ENCODE results near the gene IBTK. TPM values are rescaled to one million over a fixed set of nuclear protein-coding genes. Genes with fewer than 3 reads are reported as not detected.
"Not testable (repeated sequence)": the region's sequence is repeated elsewhere in the genome, so short reads cannot be mapped to it uniquely, and the experiment has no call there.

Gene IBTK
- total RNA-seq, 1 experiment from 2014 or later: 24.1 TPM

DNA sequence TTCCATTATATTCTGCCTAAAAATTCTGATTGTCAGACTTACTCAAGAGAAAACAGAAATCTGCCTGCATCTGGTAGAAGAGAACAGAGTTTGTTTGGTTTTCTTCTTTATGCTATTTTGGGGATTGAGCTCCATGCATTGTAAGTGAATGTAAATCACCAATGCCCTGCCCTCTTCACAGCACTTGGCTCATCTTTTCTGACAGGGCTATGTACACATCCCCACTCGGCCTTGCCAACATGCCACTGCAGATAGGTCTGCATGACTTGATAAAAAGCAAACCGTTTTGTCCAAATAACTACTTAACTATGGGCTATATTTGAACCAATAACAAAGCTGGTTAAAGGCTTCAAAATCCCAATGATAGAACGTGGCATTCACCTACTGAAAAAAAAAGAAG is 117.7 kb downstream of the IBTK start (continued):
- TF ChIP-seq, protein P1, sequence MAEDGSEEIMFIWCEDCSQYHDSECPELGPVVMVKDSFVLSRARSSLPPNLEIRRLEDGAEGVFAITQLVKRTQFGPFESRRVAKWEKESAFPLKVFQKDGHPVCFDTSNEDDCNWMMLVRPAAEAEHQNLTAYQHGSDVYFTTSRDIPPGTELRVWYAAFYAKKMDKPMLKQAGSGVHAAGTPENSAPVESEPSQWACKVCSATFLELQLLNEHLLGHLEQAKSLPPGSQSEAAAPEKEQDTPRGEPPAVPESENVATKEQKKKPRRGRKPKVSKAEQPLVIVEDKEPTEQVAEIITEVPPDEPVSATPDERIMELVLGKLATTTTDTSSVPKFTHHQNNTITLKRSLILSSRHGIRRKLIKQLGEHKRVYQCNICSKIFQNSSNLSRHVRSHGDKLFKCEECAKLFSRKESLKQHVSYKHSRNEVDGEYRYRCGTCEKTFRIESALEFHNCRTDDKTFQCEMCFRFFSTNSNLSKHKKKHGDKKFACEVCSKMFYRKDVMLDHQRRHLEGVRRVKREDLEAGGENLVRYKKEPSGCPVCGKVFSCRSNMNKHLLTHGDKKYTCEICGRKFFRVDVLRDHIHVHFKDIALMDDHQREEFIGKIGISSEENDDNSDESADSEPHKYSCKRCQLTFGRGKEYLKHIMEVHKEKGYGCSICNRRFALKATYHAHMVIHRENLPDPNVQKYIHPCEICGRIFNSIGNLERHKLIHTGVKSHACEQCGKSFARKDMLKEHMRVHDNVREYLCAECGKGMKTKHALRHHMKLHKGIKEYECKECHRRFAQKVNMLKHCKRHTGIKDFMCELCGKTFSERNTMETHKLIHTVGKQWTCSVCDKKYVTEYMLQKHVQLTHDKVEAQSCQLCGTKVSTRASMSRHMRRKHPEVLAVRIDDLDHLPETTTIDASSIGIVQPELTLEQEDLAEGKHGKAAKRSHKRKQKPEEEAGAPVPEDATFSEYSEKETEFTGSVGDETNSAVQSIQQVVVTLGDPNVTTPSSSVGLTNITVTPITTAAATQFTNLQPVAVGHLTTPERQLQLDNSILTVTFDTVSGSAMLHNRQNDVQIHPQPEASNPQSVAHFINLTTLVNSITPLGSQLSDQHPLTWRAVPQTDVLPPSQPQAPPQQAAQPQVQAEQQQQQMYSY (CRISPR knock-in tag; IDR thresholded peaks at IDR 0.05): no peak

DNA sequence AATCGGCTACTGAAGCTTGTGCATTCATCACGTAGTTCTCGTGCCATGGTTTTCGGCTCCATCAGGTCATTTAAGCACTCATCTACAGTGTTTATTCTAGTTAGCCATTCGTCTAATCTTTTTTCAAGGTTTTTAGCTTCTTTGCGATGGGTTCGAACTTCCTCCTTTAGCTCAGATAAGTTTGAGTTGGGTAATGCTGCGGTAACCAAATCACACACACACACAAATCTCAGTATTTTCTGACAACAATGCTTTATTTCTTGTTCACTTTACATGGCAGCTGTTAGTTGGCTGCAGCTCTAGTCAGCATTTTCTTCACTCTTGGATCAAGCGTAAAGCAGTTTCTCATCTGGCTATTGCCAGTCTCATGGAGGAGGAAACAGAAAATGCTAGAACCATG is 118.6 kb downstream of the IBTK start:
- CTCF ChIA-PET; H3K4me1 Mint-ChIP-seq; H3K27me3 Mint-ChIP-seq (ENCODE audit: low read depth); H3K27ac Mint-ChIP-seq; ATAC-seq; POLR2A ChIA-PET; H3K36me3 Mint-ChIP-seq; DNase-seq (ENCODE audit: low spot score); H3K4me3 Mint-ChIP-seq: not testable (repeated sequence)
- H3K9me3 Mint-ChIP-seq: peaks cover 11% of the 10 kb centered on the region; the same call in 1 of the 2 replicates

DNA sequence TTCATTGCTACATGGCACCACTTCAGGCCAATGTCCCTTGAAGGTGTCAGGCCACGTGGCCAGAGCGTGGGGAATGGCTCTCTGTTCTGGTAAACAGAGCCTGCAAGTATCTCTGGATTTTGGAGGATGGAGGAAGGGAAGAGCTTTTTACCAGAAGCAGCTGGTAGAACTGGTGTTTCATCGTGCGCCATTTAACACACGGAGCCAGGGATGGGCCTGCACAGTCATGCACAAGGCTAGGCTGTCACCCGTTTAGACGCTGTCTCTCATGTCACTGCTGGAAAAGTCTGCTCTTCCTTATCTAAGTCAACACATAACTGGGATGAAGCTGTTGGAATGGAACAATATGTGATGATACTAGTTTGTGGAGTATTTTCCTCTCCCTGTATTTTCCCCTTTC is 123.9 kb downstream of the IBTK start:
- DNase-seq (ENCODE audit: low spot score): no peak
- no peak overlapping the region for H3K27ac Mint-ChIP-seq
- 0 out of 2 replicates have a peak, but pooled peaks cover 8% of the 10 kb centered on the region for H3K9me3 Mint-ChIP-seq
- no peaks in the 10 kb centered on the region for H3K27me3 Mint-ChIP-seq (ENCODE audit: low read depth)
- no peak overlapping the region for H3K4me3 Mint-ChIP-seq
- ATAC-seq: no peak
- CTCF ChIA-PET: no interaction called here
- POLR2A ChIA-PET: no interaction called here
- no peaks in the 10 kb centered on the region for H3K4me1 Mint-ChIP-seq
- no peaks in the 10 kb centered on the region for H3K36me3 Mint-ChIP-seq
- TF ChIP-seq TP53 (CRISPR knock-in tag; IDR thresholded peaks at IDR 0.05) (no peak), ZNF232 (CRISPR knock-in tag; IDR thresholded peaks at IDR 0.05) (no peak), ELF4 (CRISPR knock-in tag; IDR thresholded peaks at IDR 0.05; ENCODE audit: low read depth) (no peak), ZNF138 (CRISPR knock-in tag; conservative IDR thresholded peaks at IDR 0.05) (no peak), FOXP1 (CRISPR knock-in tag; IDR thresholded peaks at IDR 0.05; ENCODE audit: borderline replicate concordance) (no peak), ZNF219 (CRISPR knock-in tag; IDR thresholded peaks at IDR 0.05; ENCODE audit: borderline replicate concordance) (no peak), JAZF1 (CRISPR knock-in tag; IDR thresholded peaks at IDR 0.05) (no peak), JUN (CRISPR knock-in tag; IDR thresholded peaks at IDR 0.05) (no peak), MYBL2 (CRISPR knock-in tag; IDR thresholded peaks at IDR 0.05) (no peak), NFYB (CRISPR knock-in tag; conservative IDR thresholded peaks at IDR 0.05; ENCODE audit: low read depth) (no peak)
- TF ChIP-seq, protein P2, sequence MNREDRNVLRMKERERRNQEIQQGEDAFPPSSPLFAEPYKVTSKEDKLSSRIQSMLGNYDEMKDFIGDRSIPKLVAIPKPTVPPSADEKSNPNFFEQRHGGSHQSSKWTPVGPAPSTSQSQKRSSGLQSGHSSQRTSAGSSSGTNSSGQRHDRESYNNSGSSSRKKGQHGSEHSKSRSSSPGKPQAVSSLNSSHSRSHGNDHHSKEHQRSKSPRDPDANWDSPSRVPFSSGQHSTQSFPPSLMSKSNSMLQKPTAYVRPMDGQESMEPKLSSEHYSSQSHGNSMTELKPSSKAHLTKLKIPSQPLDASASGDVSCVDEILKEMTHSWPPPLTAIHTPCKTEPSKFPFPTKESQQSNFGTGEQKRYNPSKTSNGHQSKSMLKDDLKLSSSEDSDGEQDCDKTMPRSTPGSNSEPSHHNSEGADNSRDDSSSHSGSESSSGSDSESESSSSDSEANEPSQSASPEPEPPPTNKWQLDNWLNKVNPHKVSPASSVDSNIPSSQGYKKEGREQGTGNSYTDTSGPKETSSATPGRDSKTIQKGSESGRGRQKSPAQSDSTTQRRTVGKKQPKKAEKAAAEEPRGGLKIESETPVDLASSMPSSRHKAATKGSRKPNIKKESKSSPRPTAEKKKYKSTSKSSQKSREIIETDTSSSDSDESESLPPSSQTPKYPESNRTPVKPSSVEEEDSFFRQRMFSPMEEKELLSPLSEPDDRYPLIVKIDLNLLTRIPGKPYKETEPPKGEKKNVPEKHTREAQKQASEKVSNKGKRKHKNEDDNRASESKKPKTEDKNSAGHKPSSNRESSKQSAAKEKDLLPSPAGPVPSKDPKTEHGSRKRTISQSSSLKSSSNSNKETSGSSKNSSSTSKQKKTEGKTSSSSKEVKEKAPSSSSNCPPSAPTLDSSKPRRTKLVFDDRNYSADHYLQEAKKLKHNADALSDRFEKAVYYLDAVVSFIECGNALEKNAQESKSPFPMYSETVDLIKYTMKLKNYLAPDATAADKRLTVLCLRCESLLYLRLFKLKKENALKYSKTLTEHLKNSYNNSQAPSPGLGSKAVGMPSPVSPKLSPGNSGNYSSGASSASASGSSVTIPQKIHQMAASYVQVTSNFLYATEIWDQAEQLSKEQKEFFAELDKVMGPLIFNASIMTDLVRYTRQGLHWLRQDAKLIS (CRISPR knock-in tag; IDR thresholded peaks at IDR 0.05; ENCODE audit: borderline replicate concordance): no peak
- TF ChIP-seq, protein P3, sequence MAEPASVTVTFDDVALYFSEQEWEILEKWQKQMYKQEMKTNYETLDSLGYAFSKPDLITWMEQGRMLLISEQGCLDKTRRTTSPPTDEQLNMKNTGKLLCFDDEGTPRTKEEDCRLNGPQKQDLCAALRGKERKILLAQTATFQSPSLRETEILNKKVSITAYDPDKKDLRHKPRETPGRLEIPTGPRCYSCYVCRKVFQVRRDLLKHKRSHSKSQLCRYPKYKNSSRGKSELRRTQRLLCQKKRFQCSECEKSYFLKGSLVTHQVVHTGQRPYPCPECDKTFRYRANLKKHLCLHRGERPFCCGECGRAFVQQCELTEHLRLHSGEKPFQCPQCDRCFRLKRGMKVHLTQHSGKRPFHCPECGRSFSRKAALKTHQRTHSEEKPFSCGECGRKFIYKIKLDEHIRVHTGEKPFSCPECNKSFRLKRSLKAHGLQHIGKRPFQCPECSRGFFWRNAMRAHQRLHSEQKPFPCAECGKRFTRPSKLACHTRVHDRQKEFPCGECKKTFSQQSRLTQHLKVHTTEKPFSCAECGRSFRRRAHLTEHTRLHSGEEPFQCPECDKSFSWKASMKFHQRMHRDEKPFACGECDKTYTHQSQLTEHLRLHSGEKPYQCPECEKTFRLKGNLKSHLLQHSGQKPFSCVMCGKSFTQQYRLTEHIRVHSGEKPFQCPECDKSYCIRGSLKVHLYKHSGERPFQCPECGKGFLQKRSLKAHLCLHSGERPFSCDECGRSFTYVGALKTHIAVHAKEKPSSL (CRISPR knock-in tag; conservative IDR thresholded peaks at IDR 0.05): no peak
- TF ChIP-seq, protein P4, sequence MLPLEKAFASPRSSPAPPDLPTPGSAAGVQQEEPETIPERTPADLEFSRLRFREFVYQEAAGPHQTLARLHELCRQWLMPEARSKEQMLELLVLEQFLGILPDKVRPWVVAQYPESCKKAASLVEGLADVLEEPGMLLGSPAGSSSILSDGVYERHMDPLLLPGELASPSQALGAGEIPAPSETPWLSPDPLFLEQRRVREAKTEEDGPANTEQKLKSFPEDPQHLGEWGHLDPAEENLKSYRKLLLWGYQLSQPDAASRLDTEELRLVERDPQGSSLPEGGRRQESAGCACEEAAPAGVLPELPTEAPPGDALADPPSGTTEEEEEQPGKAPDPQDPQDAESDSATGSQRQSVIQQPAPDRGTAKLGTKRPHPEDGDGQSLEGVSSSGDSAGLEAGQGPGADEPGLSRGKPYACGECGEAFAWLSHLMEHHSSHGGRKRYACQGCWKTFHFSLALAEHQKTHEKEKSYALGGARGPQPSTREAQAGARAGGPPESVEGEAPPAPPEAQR (CRISPR knock-in tag; IDR thresholded peaks at IDR 0.05): no peak
- TF ChIP-seq, protein P5, sequence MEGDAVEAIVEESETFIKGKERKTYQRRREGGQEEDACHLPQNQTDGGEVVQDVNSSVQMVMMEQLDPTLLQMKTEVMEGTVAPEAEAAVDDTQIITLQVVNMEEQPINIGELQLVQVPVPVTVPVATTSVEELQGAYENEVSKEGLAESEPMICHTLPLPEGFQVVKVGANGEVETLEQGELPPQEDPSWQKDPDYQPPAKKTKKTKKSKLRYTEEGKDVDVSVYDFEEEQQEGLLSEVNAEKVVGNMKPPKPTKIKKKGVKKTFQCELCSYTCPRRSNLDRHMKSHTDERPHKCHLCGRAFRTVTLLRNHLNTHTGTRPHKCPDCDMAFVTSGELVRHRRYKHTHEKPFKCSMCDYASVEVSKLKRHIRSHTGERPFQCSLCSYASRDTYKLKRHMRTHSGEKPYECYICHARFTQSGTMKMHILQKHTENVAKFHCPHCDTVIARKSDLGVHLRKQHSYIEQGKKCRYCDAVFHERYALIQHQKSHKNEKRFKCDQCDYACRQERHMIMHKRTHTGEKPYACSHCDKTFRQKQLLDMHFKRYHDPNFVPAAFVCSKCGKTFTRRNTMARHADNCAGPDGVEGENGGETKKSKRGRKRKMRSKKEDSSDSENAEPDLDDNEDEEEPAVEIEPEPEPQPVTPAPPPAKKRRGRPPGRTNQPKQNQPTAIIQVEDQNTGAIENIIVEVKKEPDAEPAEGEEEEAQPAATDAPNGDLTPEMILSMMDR (IDR thresholded peaks at IDR 0.05): no peak
- TF ChIP-seq, protein P6, sequence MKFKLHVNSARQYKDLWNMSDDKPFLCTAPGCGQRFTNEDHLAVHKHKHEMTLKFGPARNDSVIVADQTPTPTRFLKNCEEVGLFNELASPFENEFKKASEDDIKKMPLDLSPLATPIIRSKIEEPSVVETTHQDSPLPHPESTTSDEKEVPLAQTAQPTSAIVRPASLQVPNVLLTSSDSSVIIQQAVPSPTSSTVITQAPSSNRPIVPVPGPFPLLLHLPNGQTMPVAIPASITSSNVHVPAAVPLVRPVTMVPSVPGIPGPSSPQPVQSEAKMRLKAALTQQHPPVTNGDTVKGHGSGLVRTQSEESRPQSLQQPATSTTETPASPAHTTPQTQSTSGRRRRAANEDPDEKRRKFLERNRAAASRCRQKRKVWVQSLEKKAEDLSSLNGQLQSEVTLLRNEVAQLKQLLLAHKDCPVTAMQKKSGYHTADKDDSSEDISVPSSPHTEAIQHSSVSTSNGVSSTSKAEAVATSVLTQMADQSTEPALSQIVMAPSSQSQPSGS (CRISPR knock-in tag; IDR thresholded peaks at IDR 0.05; ENCODE audit: borderline replicate concordance, low read depth): no peak
- TF ChIP-seq, protein P7, sequence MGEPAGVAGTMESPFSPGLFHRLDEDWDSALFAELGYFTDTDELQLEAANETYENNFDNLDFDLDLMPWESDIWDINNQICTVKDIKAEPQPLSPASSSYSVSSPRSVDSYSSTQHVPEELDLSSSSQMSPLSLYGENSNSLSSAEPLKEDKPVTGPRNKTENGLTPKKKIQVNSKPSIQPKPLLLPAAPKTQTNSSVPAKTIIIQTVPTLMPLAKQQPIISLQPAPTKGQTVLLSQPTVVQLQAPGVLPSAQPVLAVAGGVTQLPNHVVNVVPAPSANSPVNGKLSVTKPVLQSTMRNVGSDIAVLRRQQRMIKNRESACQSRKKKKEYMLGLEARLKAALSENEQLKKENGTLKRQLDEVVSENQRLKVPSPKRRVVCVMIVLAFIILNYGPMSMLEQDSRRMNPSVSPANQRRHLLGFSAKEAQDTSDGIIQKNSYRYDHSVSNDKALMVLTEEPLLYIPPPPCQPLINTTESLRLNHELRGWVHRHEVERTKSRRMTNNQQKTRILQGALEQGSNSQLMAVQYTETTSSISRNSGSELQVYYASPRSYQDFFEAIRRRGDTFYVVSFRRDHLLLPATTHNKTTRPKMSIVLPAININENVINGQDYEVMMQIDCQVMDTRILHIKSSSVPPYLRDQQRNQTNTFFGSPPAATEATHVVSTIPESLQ (CRISPR knock-in tag; IDR thresholded peaks at IDR 0.05): no peak

Measured in WTC11 (cell line).